GM18526 (cell line): Measurements from ENCODE around the gene PAEP.

ENCODE experiments used
- POLR2A ChIP-seq: IDR thresholded peaks from 3 replicates; pipeline ENCODE4 v1.6.1; 2011; ENCODE audit not compliant: insufficient read length; ENCODE audit errors: extremely low read depth

PAEP gene

DNA sequence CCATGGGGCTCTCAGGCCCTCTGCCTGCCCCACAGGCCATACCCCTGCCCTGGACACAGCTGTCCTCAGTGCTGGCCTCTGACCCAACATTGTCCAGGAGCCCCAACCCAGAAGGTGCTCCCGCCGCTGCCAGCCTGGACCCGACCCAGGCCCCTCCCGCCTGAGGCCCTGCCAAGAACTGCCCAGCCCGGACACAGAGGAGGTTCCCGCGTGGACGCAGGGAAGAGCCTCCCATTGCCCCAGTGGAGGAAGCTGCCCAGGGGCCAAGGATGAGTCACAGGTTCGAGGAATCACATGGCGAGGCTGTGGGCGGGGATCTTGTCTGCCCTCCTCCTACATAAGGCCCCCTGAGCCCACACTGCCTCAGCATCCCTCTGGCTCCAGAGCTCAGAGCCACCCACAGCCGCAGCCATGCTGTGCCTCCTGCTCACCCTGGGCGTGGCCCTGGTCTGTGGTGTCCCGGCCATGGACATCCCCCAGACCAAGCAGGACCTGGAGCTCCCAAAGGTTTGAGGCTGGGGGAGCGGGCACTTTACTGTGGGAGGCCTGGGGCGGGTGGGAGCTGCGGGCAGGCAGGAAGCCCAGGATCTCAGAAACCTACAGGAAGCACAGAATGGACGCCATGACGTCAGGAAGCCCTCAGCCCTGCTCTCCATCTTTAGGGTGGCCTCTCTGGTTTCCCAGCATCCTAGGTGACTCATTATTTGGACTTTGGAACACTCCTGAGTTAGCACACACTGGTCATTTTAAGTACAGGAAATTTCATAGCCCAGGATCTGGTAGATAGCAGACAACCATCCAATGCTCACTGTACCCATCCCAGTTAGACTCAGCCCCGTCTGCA is at the start of gene PAEP:
PAEP (plus strand) TSS at position 366 of the 844 bp plus-strand sequence.
- no peak for TF ChIP-seq POLR2A

DNA sequence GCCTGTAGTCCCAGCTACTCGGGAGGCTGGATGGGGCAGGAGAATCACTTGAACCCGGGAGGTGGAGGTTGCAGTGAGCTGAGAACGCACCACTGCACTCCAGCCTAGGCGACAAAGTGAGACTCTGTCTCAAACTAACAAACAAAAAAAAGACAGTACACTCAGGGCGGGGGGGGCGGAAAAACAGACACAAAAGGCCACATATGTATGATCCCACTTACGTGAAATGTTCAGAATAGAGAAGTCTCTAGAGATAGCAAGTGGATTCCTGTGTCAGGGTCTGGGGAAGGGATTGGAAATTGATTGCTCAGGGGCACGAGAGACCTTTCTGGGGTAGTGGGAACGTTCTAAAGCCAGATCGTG is 49.3 kb upstream of the PAEP start:
- no peak for TF ChIP-seq POLR2A

DNA sequence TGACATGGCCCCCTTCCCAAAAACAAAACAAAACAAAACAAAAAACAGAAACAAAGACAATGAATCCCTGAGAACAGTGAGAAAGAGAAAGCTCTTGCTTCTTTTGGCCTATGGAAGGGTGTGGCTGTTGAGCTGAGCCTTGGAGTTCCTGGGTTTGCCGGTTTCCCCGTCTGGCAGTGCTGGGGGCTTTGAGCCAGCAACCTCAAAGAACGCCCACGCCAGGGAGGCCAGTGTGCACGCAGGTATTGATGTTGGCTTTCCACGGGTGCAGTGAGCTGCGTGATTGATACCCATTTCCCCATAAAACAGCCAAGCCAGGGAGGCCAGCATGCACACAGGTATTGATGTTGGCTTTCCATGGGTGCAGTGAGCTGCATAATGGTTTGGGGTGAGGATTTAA is 48.7 kb upstream of the PAEP start:
- no peak for TF ChIP-seq POLR2A

DNA sequence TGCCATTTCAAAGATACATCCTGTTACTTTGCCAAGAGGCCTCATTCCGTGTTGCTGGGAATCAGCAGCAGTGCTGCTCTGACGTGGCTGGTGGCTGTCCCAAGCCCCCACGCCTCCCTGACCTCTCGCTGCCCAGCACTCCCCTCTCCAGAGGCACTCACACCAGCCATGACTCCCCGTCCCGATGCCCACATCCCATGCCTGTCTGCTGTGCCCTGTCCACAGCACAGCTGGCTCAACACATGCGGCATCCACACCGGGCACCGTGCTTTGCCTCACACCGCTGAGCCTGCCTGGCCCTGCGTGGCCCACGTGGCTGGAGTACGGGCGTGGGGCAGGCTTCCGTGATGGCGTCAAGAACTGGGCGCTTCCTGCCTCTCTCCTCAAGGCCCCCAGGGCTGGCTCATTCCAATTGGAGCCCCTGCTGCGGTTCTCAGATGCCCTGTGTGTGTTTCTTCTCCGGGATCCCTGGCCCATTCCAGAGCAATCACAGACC is 48.2 kb upstream of the PAEP start:
- no peak for TF ChIP-seq POLR2A

DNA sequence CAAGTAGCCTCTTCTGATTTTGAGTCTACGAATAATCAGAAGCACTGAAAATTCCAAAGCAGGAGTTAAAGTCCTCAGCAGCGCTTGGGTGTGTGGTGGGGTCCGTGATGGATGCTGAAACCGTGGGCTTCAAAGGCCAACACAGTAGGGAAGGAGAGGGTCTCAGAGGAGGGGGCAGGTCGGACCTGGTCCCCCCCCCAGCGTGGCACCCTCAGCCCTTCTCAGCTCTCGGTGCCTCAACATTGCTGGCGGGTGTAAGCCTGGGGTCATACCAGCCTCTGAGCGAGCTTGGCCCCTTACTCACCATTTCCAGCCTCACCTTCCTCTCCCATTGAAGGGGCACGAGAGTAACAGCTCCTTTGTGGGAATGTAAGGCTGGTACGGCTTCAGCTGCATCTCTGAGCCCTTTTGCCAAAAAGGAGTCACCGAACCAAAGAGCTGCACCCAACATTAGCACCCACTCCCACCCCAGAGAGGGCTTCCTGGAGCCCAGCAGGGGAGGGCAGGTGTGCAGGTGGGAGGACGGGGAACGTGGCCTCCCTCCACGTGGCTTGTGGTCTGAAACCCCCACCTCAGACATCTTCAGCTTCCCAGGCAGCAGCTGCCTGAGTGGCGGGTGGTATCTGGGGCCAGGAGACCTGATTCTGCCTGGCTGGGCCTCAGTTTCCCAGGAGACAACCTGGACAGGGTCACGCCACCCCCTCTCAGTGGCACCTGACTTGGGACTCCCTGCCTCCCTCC is 47.0 kb upstream of the PAEP start:
- no peak for TF ChIP-seq POLR2A

DNA sequence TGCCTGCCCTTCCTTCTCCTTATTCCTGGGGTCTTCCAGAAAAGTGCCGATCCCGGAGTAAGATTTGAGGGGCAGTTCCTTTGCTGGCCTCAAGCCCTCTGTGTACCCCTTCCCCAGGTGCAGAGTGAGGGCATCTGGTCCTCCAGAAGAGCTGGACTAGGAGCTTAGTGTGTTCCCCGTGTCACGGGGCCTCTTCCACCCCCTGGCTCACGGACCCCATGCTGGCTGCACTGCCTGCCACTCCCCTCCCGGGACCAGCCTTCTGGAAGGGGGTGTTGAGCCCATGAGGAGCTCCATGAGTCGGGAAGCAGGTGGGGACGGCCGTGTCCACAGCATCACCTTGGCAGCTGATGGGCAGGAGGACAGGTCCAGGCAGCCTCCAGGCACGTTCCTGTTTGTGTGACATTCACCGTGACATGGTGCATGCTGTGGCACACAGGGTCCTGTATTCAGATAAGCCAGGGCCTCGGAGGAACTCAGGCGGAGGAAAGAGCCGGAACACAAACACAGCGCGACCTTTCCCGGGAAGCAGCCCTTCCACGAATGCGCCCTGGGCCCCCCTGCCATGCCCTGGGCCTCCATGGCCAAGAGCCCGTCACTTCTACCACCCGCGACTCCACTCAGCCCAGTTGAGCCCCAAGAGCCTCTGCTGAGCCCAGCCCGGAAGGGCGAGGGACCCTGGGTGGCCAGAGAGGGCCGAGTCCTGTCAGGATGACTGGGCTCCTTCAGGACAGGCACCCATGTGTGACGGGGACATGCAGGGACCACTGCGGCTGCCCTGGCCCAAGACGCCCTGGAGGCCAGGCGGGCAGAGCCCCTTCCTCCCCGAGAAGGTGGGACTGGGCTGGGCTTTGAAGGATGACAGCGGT is 46.2 kb upstream of the PAEP start:
- no peak for TF ChIP-seq POLR2A

DNA sequence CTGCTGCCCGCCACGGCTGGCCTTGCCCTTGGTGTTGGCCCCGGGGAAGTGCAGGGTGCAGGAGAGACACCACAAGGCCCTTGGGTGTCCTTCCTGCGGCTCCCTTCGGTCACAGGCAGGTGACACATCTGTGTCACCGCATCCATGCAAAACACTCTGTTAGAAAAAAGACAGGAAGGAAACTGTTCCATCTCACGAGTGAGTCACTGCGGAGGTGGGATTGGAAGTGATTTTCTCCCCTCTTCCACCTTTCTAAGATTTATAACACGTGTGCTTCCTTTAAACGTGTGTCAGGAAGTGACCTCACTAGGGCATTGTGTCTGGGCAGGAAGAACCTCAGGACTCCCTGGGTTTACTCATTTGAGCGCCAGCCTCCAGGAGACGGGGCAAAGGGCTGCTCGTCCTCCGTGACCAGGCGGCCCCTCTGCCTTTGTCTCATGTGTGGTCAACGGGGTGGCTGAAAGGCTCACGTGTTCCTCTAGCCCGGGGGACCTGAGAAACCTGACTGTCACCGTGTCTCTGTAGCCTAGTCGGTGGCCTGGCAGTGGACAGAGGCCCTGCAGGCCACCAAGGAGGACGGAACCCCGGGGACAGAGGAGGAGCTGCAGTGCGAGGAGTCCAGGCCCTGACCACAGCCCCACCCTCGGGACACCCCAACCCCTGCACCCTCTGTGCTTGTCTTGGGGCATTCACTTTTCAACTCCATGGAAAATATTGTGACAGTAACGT is 45.3 kb upstream of the PAEP start:
- no peak for TF ChIP-seq POLR2A

DNA sequence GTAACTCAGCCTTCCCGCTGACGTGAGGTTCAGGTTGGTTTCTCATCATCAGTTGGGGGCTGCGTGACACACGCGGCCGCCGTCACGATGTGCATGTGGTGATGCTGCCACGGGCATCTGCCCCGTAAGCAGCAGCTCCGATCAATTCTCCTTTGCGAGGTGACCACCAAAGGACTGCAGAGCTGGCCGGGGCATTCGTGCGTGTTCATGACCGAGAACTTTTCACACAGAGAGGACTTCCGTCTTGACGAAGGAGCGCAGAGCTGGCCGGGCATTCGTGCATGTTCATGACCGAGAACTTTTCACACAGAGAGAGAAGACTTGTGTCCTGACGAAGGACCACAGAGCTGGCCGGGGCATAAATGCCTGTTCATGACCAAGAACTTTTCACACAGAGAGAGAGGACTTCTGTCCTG is 44.1 kb upstream of the PAEP start:
- no peak for TF ChIP-seq POLR2A

DNA sequence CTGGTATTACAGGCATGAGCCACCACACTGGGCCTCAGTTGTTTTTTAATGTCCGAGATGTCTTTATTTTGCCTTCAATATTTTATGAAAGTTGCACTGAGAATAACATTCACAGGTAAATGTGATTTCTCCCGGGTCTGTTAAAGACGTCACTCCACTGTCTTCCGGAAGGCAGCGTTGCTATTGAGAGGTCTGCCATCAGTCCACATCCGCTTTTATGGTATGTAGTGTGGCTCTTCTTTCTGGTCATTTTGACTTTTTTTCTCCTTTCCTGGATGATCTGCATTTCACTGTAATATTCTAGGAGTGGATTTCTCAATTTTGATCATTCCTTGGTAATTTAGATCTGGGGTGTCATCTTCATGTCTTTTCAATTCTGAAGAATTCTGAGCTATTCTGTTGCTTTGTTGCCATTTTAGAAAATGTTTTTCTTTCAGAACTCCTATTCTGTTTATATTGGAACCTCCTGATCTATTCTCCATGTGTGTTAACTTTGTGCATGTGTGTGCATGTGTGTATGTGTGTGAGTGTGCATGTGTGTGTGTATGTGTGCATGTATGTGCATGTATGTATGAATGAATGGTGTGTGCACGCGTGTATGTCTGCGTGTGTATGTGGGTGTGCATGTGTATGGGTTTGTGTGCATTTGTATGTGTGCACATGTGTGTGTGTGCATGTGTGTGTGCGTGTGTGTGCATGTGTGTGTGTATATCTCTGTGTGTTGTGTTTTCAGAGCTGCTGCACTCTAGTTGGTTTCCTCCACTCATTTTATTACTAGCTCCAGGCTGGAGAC is 42.2 kb upstream of the PAEP start:
- no peak for TF ChIP-seq POLR2A

DNA sequence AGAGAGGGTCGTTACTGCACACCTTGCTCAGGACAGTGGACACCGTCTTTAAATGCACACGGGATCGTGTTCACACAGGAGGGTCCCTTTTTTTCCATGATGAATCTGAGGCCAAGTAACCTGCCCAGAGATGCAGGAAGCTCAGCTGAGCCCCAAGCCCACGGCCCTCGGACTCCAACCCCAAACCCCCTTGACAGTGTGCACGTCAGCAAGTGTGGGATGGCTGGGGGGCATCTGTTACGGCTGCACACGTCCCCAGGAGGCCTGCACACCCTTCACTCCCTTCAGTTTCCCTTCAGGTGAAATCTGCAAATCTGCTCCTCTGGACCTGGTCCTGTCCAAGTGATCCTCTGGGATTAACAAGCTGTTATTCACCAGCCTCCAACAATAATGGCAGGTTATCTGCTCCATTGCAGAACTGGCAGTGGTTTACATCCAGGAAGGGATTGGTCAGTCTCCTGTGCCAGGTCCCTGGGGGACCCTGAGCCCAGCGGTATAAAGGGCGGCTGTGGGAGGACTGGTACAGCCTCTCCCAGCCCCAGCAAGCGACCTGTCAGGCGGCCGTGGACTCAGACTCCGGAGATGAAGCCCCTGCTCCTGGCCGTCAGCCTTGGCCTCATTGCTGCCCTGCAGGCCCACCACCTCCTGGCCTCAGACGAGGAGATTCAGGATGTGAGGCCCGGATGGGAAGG is 40.5 kb upstream of the PAEP start, which contains the start of gene LCN1:
LCN1 (plus strand) TSS at position 525 of the 692 bp plus-strand sequence; CDS start at position 583, 58 bp downstream.
- TF ChIP-seq POLR2A = no peak

DNA sequence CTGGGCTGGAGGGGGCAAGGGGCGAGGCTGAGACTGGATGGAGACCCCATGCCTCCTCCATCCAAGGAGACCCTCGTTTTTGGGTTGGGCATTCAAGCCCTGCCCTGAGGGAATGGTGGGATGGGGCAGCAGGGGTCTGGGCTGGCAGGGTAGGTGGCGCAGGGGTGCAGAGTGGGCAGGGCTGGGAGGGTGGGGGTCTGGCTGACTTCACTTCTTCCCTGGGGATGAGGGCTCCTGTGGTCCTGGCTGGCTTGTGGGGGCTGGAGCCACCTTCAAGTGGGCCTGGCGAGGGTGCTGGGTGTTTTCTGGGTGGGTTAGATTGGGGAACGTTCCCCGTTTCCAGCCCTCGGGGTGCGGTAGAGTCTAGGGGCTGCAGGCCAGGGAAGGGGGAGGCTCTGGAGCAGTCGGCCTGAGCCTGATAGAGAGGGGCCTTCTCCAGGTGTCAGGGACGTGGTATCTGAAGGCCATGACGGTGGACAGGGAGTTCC is 39.9 kb upstream of the PAEP start:
- no peak for TF ChIP-seq POLR2A

DNA sequence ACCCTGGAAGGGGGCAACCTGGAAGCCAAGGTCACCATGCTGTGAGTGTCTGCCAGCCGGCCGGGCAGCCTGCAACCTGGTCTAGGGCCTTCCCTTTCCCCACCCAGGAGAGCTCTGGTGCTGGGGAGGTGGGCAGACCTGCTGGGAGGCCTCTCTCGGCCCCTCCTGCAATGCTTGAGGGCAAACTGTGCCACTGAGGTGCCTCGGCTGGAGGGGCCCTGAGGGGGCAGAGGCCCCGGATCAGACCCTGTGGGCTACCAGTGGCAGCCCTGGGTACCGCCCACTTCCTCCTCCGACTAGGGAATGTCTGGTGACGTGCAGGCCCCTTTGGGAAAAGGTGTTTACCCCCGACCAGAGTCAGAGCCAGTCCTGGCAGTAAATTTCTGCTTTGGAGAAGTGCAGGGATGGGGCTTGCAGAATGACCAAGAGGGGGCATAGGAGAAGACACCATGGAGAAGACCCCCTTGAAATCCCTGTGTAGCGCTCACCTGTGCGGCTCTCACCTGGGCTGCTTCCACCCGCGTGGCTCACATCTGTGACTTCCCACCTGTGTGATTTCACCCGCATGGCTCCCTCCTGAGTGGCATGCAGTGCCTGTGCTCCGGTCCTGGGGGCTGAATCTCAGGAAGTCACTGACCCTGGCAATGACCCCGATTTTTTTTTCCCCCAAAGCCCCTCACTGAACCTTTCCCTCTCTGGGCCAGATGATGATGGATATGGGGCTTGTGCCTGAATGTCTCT is 39.2 kb upstream of the PAEP start:
- TF ChIP-seq POLR2A = no peak
